GM19452 (cell line): ENCODE results near the gene NFU1.

ENCODE experiments used
- ATAC-seq: cut with Tn5 transposase; IDR thresholded peaks from one replicate; pipeline ENCODE4 v1.9.1; 2021; ENCODE audit not compliant: unreplicated experiment

The NFU1 gene

DNA sequence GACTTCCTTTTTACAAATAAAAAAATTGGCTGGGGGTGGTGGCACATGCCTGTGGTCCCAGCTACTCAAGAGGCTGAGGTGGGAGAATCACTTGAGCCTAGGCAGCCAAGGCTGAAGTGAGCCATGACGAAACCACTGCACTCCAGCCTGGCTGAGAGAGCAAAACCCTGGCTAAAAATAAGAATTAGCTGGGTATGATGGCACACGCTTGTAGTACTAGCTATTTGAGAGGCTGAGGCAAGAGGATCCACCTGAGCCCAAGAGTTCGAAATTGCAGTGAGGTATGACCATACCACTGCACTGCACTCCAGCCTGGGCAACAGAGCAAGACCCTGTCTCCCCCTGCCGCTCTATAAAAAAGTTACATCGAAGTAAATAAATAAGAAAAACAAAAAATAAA is 83.9 kb downstream of the NFU1 start:
- no peak for ATAC-seq

DNA sequence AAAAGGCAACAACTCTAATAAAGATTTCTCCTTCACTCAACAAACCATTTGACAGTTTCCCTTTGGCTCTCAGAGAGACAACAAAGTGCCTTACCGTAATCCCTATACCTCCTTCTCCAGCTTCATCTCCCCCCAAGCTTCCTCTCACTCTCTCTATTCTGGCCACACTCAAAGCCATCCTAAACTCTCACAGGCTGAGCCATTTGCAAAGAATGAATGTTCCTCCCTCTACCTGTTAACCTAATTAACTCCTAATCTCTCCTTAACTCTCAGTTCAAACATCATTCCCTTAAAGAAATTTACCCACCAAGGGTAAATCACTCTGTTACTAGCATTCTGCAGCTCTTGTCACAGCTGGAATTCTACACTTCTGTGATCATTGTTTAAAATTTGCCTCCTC is 88.5 kb downstream of the NFU1 start:
- no peak for ATAC-seq
